ENCODE measurements around the gene VCL. TPM values are rescaled to one million over a fixed set of nuclear protein-coding genes. Genes with fewer than 3 reads are reported as not detected.

Gene VCL
- total and polyA plus RNA-seq, 2 of the 8 experiments (the other 6 are each of a cell fraction or from before 2014, with no cell fraction given), result 119 to 377 TPM

Other genes with a start within 250 kb of the VCL start
- gene CHCHD1, start 216.1 kb upstream of the VCL start, total RNA-seq (2021; fragmentation: NEBNext Ultra II Directional; extraction: Animal tissue kit (Norgen Biotek cat#: 25700)), result 44.9 and 46.4 TPM in 2 replicates
- gene CHCHD1, start 216.1 kb upstream of the VCL start, polyA plus RNA-seq (2011; rRNA removed), result 52.6 and 58.1 TPM in 2 replicates
- gene ZSWIM8, start 212.5 kb upstream of the VCL start, total RNA-seq (2021; fragmentation: NEBNext Ultra II Directional; extraction: Animal tissue kit (Norgen Biotek cat#: 25700)), result 44.7 and 49.8 TPM in 2 replicates
- gene ZSWIM8, start 212.5 kb upstream of the VCL start, polyA plus RNA-seq (2011; rRNA removed), result 99.7 and 113 TPM in 2 replicates
- gene NDST2, start 186.5 kb upstream of the VCL start, total RNA-seq (2021; fragmentation: NEBNext Ultra II Directional; extraction: Animal tissue kit (Norgen Biotek cat#: 25700)), result 21.4 and 25.5 TPM in 2 replicates
- gene NDST2, start 186.5 kb upstream of the VCL start, polyA plus RNA-seq (2011; rRNA removed), result 13.9 and 18.0 TPM in 2 replicates
- 29.9 and 31.7 TPM in 2 replicates for gene CAMK2G, start 123.6 kb upstream of the VCL start, total RNA-seq (2021; fragmentation: NEBNext Ultra II Directional; extraction: Animal tissue kit (Norgen Biotek cat#: 25700))
- gene CAMK2G, start 123.6 kb upstream of the VCL start, polyA plus RNA-seq (2011; rRNA removed), result 28.9 and 31.9 TPM in 2 replicates
- 23.8 and 26.1 TPM in 2 replicates for gene PLAU, start 87.0 kb upstream of the VCL start, total RNA-seq (2021; fragmentation: NEBNext Ultra II Directional; extraction: Animal tissue kit (Norgen Biotek cat#: 25700))
- gene PLAU, start 87.0 kb upstream of the VCL start, polyA plus RNA-seq (2011; rRNA removed), result 15.8 and 16.2 TPM in 2 replicates
- 38.9 and 41.5 TPM in 2 replicates for gene AP3M1, start 152.7 kb downstream of the VCL start, total RNA-seq (2021; fragmentation: NEBNext Ultra II Directional; extraction: Animal tissue kit (Norgen Biotek cat#: 25700))
- gene AP3M1, start 152.7 kb downstream of the VCL start, polyA plus RNA-seq (2011; rRNA removed), result 15.3 and 23.9 TPM in 2 replicates
- gene ADK, start 153.1 kb downstream of the VCL start, total RNA-seq (2021; fragmentation: NEBNext Ultra II Directional; extraction: Animal tissue kit (Norgen Biotek cat#: 25700)), result 39.8 and 42.4 TPM in 2 replicates
- 6.7 and 12.3 TPM in 2 replicates for gene ADK, start 153.1 kb downstream of the VCL start, polyA plus RNA-seq (2011; rRNA removed)

Data from H1 (cell line).